K562 (cell line): ENCODE data around the gene SH3GL3. TPM values are rescaled to one million over a fixed set of nuclear protein-coding genes. Genes with fewer than 3 reads are reported as not detected.

Experiments
- ATAC-seq: fragments of 200-7000 bp; cut with Tn5 transposase; 3 replicates; pipeline ENCODE4 v1.9.1; 2020; ENCODE audit warnings: moderate library complexity
- BruUV-seq: library from RNA; stranded (reverse); fragments of 400-500 nt; replicated peaks from 2 replicates; lab custom pipeline; 2021; lab: Mats Ljungman, UMichigan
- CTCF ChIA-PET: fragments of 300-600 bp; formaldehyde crosslinking; extraction: SDS; loops from one replicate; lab custom pipeline; 2021; ENCODE audit warnings: low intra/inter-chr PET ratio; lab: Yijun Ruan, JAX
- POLR2A ChIA-PET: fragments of 300-600, 350-650 bp; sonication (Branson Sonifier 250); formaldehyde crosslinking; extraction: SDS; loops from one replicate; lab custom pipeline; 2021; ENCODE audit warnings: antibody characterized with exemption, inconsistent platforms; lab: Yijun Ruan, JAX
- DNase-seq, 4 experiments: peaks; one replicate each; pipeline versions ENCODE4 v3.0.0 to v3.0.0-alpha.2; 2011 to 2018; ENCODE audit warnings: low spot score in 3 of 4, mixed read lengths in 3 of 4; ENCODE audit errors: extremely low read depth in 1 of 4
- FAIRE-seq: peaks from 2 replicates; lab custom pipeline; 2011; peaks lifted over from hg19 to GRCh38; lab: Jason Lieb, UNC
- H2AFZ ChIP-seq: 2 replicates; pipeline ENCODE4 v1.6.0; 2011; ENCODE audit warnings: low read depth, low read length, control low read depth, inconsistent platforms
- H3K27ac ChIP-seq: fragments of 200-600 bp; 3 replicates; pipeline ENCODE4 v1.8.0; 2011; ENCODE audit warnings: low read depth, mild to moderate bottlenecking, control low read depth, inconsistent platforms, low read length, moderate library complexity, mixed read lengths; ENCODE audit errors: extremely low read depth
- H3K27me3 ChIP-seq, 2 experiments: fragments of 300-600 bp in 1 of 2; 2 replicates in 1 of 2; 3 replicates in 1 of 2; pipeline versions ENCODE4 v1.6.0 to v1.8.0; 2011; ENCODE audit warnings: inconsistent platforms in 2 of 2, low read length in 2 of 2, mild to moderate bottlenecking in 1 of 2, mixed read lengths in 1 of 2, moderate library complexity in 1 of 2; ENCODE audit not compliant: control insufficient read depth in 2 of 2, insufficient read depth in 2 of 2
- H3K36me3 ChIP-seq: fragments of 300-600 bp; 3 replicates; pipeline ENCODE4 v1.8.0; 2011; ENCODE audit warnings: mild to moderate bottlenecking, low read length, inconsistent platforms; ENCODE audit not compliant: control insufficient read depth, insufficient read depth
- H3K4me1 ChIP-seq, 2 experiments: fragments of 200-600 bp in 1 of 2; replicated peaks in 1 of 2; 2 replicates in 1 of 2; 3 replicates in 1 of 2; pipeline versions ENCODE4 v1.5.1 to v1.8.0; 2011; ENCODE audit warnings: inconsistent platforms in 2 of 2, low read length in 2 of 2, mild to moderate bottlenecking in 1 of 2, mixed read lengths in 1 of 2, moderate library complexity in 1 of 2; ENCODE audit not compliant: control insufficient read depth in 2 of 2, insufficient read depth in 2 of 2
- H3K4me2 ChIP-seq: 2 replicates; pipeline ENCODE4 v1.6.1; 2011; ENCODE audit warnings: low read length, control low read depth, inconsistent platforms, mixed read lengths; ENCODE audit not compliant: insufficient read depth
- H3K4me3 ChIP-seq: fragments of 200-600 bp; sonication (generic), shearing (Covaris generic); 2 replicates; pipeline ENCODE4 v1.5.1; 2016; ENCODE audit warnings: control low read depth, inconsistent platforms
- H3K79me2 ChIP-seq: fragments of 200-600 bp; 3 replicates; pipeline ENCODE4 v1.8.0; 2011; ENCODE audit warnings: low read length, inconsistent platforms; ENCODE audit not compliant: control insufficient read depth, insufficient read depth
- H3K9ac ChIP-seq, 2 experiments: 2 replicates each; pipeline versions ENCODE4 v1.6.0 to v1.6.1; 2011; ENCODE audit warnings: low read depth in 2 of 2, low read length in 2 of 2, control low read depth in 1 of 2, inconsistent platforms in 1 of 2, mild to moderate bottlenecking in 1 of 2, mixed read lengths in 1 of 2; ENCODE audit not compliant: insufficient read depth in 1 of 2
- H3K9me1 ChIP-seq: one replicate; pipeline ENCODE4 v1.6.0; 2011; ENCODE audit warnings: inconsistent platforms, mild to moderate bottlenecking, low read length, moderate library complexity; ENCODE audit not compliant: control insufficient read depth, insufficient read depth
- H3K9me3 ChIP-seq: replicated peaks from 2 replicates; pipeline ENCODE4 v1.5.1; 2011; ENCODE audit warnings: low read depth, low read length, inconsistent platforms; ENCODE audit not compliant: control insufficient read depth, insufficient read depth
- H4K20me1 ChIP-seq: replicated peaks from 2 replicates; pipeline ENCODE4 v1.6.1; 2011; ENCODE audit warnings: low read length, inconsistent platforms, mixed read lengths; ENCODE audit not compliant: control insufficient read depth, insufficient read depth
- KLF6 ChIP-seq: fragments of 250-450 bp; sonication (Bioruptor Pico); IDR thresholded peaks from 2 replicates; pipeline ENCODE4 v1.4.0; 2020; ENCODE audit warnings: mild to moderate bottlenecking, moderate library complexity, borderline replicate concordance
- POLR3G ChIP-seq: IDR thresholded peaks from 2 replicates; pipeline ENCODE4 v1.6.1; 2011; ENCODE audit not compliant: insufficient read length, insufficient replicate concordance; ENCODE audit errors: extremely low read depth
- SMARCA5 ChIP-seq: fragments of 450-650 bp; IDR thresholded peaks from 2 replicates; pipeline ENCODE4 v1.6.1; 2016
- SRSF3 ChIP-seq: fragments of 200-400 bp; formaldehyde crosslinking; IDR thresholded peaks from 2 replicates; pipeline ENCODE4 v1.6.1; 2016; ENCODE audit warnings: mild to moderate bottlenecking, low read length, moderate library complexity; ENCODE audit not compliant: insufficient read depth
- ZNF146 ChIP-seq: IDR thresholded peaks from one replicate; pipeline ENCODE4 v1.6.1; 2018; ENCODE audit warnings: missing compliant biosample characterization; ENCODE audit not compliant: unreplicated experiment
- ZNF785 ChIP-seq: fragments of 250-450 bp; sonication (Bioruptor Pico); IDR thresholded peaks from 2 replicates; pipeline ENCODE4 v1.4.0; 2020; ENCODE audit warnings: mild to moderate bottlenecking
- WGBS: fragments of 100-300 bp; shearing (Covaris generic); methylation state at CpG from one replicate; pipeline ENCODE4 v1.1.6; 2016; ENCODE audit warnings: low coverage, mixed read lengths; ENCODE audit not compliant: insufficient coverage; ENCODE audit errors: missing lambda C conversion rate; 5-methylcytosine and 5-hydroxymethylcytosine counted together
- in situ Hi-C: fragments of 300-500 bp; cut with MboI; formaldehyde crosslinking; loops from 4 replicates; pipeline ENCODE4 v1.15.0; 2018; ENCODE audit warnings: inconsistent platforms, mixed read lengths
- intact Hi-C: fragments of 100-400 bp; cut with micrococcal nuclease; formaldehyde crosslinking; loops from 2 replicates; pipeline ENCODE4 v1.14.2; 2022
- polyA plus RNA-seq, 8 experiments: library from polyadenylated mRNA; depleted of rRNA in 4 of 8; stranded (reverse) in 5 of 8; unstranded in 3 of 8; fragments of >200 nt; fragmentation: Nextera tagmentation in 2 of 8; fragmentation: Illumina TruSeq in 1 of 8; extraction: Ambion mirVana in 2 of 8; extraction: Trizol in 1 of 8; gene quantifications; 2 replicates each; pipeline versions ENCODE4 v1.2.1 to v1.2.3, GENCODE V29; 2011 to 2014; ENCODE audit warnings: inconsistent platforms in 1 of 8, missing spikeins in 1 of 8
- total RNA-seq, 7 experiments: library from RNA; depleted of rRNA in 6 of 7; stranded (reverse); fragments of >200 nt in 6 of 7; fragmentation: Illumina TruSeq in 2 of 7; extraction: Trizol in 2 of 7; gene quantifications; 2 replicates each; pipeline versions ENCODE4 v1.2.1 to v1.2.3, GENCODE V29; 2011 to 2021; ENCODE audit warnings: low replicate concordance in 1 of 7
- TF ChIP-seq, protein P1 (sequence below): fragments of 250-450 bp; sonication (Bioruptor Pico); IDR thresholded peaks from 2 replicates; pipeline ENCODE4 v1.8.0; 2022; ENCODE audit warnings: moderate library complexity, mild to moderate bottlenecking, inconsistent platforms
- TF ChIP-seq, protein P2 (sequence below): fragments of 450-650 bp; conservative IDR thresholded peaks from 2 replicates; pipeline ENCODE4 v1.6.1; 2016; ENCODE audit warnings: missing genetic modification characterization, low read depth, mild to moderate bottlenecking, missing compliant biosample characterization, moderate library complexity
- TF ChIP-seq, protein P3 (sequence below): fragments of 450-650 bp; formaldehyde crosslinking; IDR thresholded peaks from 2 replicates; pipeline ENCODE4 v1.4.0; 2022; ENCODE audit warnings: missing genetic modification characterization
- TF ChIP-seq, protein P4 (sequence below): sonication (generic); formaldehyde crosslinking; IDR thresholded peaks from 2 replicates; pipeline ENCODE4 v1.8.0; 2022; ENCODE audit warnings: missing genetic modification reagents, mild to moderate bottlenecking, moderate library complexity, borderline replicate concordance

Gene SH3GL3
- total and polyA plus RNA-seq, 9 of the 15 experiments (the other 6 are each of a cell fraction or from before 2014, with no cell fraction given) = 3.9 to 16.0 (median 9.7) TPM

DNA sequence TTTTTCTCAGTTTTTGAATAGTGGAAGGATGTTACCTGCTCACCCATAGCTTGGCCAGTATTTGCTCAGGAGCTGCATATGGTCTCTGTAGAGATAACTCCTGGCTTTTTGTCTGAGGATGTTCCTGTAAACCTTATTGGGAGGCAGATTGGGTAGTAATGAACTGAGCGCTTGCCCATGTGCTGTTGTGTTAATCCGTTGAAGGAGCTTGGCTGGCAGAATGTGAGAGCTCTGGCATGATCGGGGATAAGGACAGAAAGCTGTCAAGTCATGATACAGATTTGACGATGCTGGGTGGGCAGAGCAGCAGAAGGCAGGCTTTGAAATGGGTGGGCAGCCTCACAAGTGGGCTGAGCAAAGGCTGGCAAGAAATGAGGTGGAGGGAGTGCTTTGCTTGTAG lies 27.4 kb downstream of the SH3GL3 start:
- no peak overlapping the region for H3K27ac ChIP-seq
- TF ChIP-seq, protein P1, sequence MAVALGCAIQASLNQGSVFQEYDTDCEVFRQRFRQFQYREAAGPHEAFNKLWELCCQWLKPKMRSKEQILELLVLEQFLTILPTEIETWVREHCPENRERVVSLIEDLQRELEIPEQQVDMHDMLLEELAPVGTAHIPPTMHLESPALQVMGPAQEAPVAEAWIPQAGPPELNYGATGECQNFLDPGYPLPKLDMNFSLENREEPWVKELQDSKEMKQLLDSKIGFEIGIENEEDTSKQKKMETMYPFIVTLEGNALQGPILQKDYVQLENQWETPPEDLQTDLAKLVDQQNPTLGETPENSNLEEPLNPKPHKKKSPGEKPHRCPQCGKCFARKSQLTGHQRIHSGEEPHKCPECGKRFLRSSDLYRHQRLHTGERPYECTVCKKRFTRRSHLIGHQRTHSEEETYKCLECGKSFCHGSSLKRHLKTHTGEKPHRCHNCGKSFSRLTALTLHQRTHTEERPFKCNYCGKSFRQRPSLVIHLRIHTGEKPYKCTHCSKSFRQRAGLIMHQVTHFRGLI = no peak
- TF ChIP-seq, protein P2, sequence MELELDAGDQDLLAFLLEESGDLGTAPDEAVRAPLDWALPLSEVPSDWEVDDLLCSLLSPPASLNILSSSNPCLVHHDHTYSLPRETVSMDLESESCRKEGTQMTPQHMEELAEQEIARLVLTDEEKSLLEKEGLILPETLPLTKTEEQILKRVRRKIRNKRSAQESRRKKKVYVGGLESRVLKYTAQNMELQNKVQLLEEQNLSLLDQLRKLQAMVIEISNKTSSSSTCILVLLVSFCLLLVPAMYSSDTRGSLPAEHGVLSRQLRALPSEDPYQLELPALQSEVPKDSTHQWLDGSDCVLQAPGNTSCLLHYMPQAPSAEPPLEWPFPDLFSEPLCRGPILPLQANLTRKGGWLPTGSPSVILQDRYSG = no peak
- TF ChIP-seq SRSF3 (no peak), KLF6 (CRISPR knock-in tag) (no peak), ZNF146 (no peak), ZNF785 (no peak), POLR3G (no peak), SMARCA5 (no peak)
- TF ChIP-seq, protein P3, sequence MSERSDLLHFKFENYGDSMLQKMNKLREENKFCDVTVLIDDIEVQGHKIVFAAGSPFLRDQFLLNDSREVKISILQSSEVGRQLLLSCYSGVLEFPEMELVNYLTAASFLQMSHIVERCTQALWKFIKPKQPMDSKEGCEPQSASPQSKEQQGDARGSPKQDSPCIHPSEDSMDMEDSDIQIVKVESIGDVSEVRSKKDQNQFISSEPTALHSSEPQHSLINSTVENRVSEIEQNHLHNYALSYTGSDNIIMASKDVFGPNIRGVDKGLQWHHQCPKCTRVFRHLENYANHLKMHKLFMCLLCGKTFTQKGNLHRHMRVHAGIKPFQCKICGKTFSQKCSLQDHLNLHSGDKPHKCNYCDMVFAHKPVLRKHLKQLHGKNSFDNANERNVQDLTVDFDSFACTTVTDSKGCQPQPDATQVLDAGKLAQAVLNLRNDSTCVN = no peak
- TF ChIP-seq, protein P4, sequence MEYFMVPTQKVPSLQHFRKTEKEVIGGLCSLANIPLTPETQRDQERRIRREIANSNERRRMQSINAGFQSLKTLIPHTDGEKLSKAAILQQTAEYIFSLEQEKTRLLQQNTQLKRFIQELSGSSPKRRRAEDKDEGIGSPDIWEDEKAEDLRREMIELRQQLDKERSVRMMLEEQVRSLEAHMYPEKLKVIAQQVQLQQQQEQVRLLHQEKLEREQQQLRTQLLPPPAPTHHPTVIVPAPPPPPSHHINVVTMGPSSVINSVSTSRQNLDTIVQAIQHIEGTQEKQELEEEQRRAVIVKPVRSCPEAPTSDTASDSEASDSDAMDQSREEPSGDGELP (CRISPR knock-in tag) = no peak
- CTCF ChIA-PET = no interaction called here
- ATAC-seq (no peak), FAIRE-seq (no peak), DNase-seq (no peak)
- POLR2A ChIA-PET = interaction anchor here (0.8 to 1.4 kb wide), 2 partner anchors 11 to 13 kb away, joined by 3 read pairs; no protein-coding TSS in a partner anchor
- no peak overlapping the region for H2AFZ ChIP-seq
- BruUV-seq = no TSS peak
- H3K79me2 ChIP-seq = peaks cover 66% of the 10 kb centered on the region; the same call in 2 of the 3 replicates
- in situ Hi-C loops = no loop called here
- peaks cover 6 to 10% of the 10 kb centered on the region in 2 experiments; a peak in 4 of 5 replicates for H3K4me1 ChIP-seq
- no peaks in the 10 kb centered on the region for H3K9me1 ChIP-seq
- H3K9me3 ChIP-seq = no peaks in the 10 kb centered on the region
- no peak overlapping the region for H3K9ac ChIP-seq
- no peak overlapping the region for H3K4me3 ChIP-seq
- intact Hi-C loops = no loop called here
- H3K4me2 ChIP-seq = no peak overlapping the region
- H3K27me3 ChIP-seq = no peaks in the 10 kb centered on the region; a peak in 1 of 5 replicates
- no peaks in the 10 kb centered on the region for H4K20me1 ChIP-seq
- H3K36me3 ChIP-seq = no peaks in the 10 kb centered on the region; the same call in 2 of the 3 replicates
- 31% methylated on average over 4 of the region's 4 CpGs for WGBS
